Measurements from ENCODE around the gene CCDC169.
A peak's percentile ranks its signal among the peaks of the same experiment; 100 is the strongest.
"Not testable (repeated sequence)": the region's sequence is repeated elsewhere in the genome, so short reads cannot be mapped to it uniquely, and the experiment has no call there.

Gene CCDC169

GRCh38 chr13:36297366-36298338 is at the start of gene CCDC169:
Gene CCDC169 (minus strand): TSS chr13:36297814. CDS start chr13:36297719, 95 bp downstream.
- DNase-seq, result peak; percentile 62

- DNase-seq, result peak; percentile 91
Observed at GRCh38 chr13:36346222-36347083, 48.8 kb upstream of the CCDC169 start, which contains the start of gene SPART. Gene SPART (minus strand): TSS chr13:36346394. CDS start chr13:36335830, 10,564 bp downstream.

- peak; percentile 32 for DNase-seq
Observed at GRCh38 chr13:36345438-36346221, 48.0 kb upstream of the CCDC169 start.

GRCh38 chr13:36344886-36345437 is 47.3 kb upstream of the CCDC169 start:
- DNase-seq, result peak; percentile 7

GRCh38 chr13:36344173-36344572 is 46.6 kb upstream of the CCDC169 start:
- DNase-seq, result no peak

- DNase-seq, result no peak
Observed at GRCh38 chr13:36343766-36344165, 46.2 kb upstream of the CCDC169 start.

GRCh38 chr13:36342715-36343114 is 45.1 kb upstream of the CCDC169 start:
- DNase-seq, result no peak

GRCh38 chr13:36341718-36342117 is 44.1 kb upstream of the CCDC169 start:
- DNase-seq, result no peak

GRCh38 chr13:36339600-36340155 is 42.1 kb upstream of the CCDC169 start:
- no peak for DNase-seq

GRCh38 chr13:36337938-36338641 is 40.5 kb upstream of the CCDC169 start:
- no peak for DNase-seq

GRCh38 chr13:36332986-36333385 is 35.4 kb upstream of the CCDC169 start:
- DNase-seq, result no peak

GRCh38 chr13:36332255-36332654 is 34.6 kb upstream of the CCDC169 start:
- not testable (repeated sequence) for DNase-seq

- DNase-seq, result no peak
Observed at GRCh38 chr13:36331280-36331679, 33.7 kb upstream of the CCDC169 start.

GRCh38 chr13:36329361-36329760 is 31.7 kb upstream of the CCDC169 start:
- no peak for DNase-seq

GRCh38 chr13:36328821-36329220 is 31.2 kb upstream of the CCDC169 start:
- DNase-seq, result no peak

- DNase-seq, result no peak
Observed at GRCh38 chr13:36325912-36326311, 28.3 kb upstream of the CCDC169 start.

GRCh38 chr13:36324881-36325280 is 27.3 kb upstream of the CCDC169 start:
- not testable (repeated sequence) for DNase-seq

GRCh38 chr13:36323951-36324566 is 26.4 kb upstream of the CCDC169 start:
- DNase-seq, result no peak

- DNase-seq, result no peak
Observed at GRCh38 chr13:36323408-36323807, 25.8 kb upstream of the CCDC169 start.

GRCh38 chr13:36319793-36320192 is 22.2 kb upstream of the CCDC169 start:
- DNase-seq, result not testable (repeated sequence)
